CD4-positive, alpha-beta T cell treated with Interleukin-6 for 4 hours (primary cell): ENCODE results near the gene RAB4A.
"Not testable (repeated sequence)": the region's sequence is repeated elsewhere in the genome, so short reads cannot be mapped to it uniquely, and the experiment has no call there.

ENCODE experiments used
- DNase-seq: peaks from one replicate; pipeline ENCODE4 v3.0.0-alpha.2; 2020; ENCODE audit warnings: mixed read lengths

Gene RAB4A

GRCh38 chr1:229273507-229274232 is 2.8 kb downstream of the RAB4A start:
- DNase-seq = no peak

DNA sequence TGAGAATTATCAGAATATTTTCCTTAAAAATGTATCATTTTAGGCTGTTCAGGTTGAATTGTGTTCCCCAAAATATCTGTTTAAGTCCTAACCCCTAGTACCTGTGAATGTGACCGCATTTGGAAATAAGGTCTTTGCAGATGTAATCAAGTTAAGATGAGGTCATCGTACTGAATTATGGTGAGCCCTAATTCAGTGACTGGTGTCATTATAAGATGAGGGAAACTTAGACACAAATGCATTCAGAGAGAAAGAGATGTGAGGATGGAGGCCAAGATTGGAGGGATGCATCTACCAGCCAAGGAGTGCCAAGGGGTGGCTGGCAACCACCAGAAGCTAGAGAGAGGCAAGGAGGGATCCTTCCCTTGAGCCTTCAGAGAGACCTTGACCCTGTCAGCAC is 4.1 kb downstream of the RAB4A start:
- DNase-seq = no peak

DNA sequence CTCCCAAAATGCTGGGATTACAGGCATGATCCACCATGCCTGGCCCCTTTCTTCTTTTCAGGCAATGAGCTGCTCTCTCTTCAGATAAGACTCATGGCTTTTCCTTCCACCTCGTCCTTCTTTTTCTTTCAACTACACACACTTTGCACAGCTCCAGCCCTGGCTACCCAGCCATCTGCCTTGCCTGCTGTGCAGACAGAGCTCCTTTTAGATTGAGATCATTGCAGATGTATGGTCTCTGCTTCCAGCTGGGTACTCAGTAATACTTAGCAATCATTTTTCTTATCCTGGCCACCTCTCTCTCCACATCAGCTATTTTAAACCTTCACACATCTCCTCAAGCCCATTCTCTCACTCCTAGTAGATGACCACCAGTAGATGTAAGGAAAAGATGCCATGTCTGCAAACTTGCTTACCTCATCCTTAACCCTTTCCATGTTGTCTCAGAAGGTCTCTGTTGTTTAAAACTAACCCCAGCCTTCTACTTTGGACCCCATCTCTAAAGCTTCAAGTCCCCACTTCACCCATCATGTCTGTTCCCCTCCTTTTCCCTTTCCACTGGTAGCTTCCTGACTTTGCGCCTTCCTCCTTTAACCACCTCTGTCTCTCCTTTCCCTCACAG is 7.3 kb downstream of the RAB4A start:
- DNase-seq = no peak

DNA sequence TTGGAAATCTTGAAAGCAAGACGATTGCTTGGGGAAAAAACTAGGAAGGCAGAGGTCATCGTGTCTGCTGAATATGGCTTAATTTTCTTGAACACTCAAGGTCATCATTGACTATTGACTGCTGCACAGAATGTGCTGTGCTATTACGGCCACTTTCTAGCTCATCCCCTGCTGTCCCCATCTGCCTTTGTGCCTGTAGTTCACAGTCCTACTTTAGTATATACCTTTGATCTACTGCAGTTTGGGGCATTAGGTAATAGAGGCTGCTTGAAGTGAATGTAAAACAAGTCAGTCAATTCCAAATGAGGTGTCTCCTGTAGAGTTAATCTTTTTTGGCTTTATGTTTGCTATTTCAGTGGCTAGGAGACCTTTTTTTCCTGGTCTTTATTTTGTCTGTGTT is 8.3 kb downstream of the RAB4A start:
- no peak for DNase-seq

DNA sequence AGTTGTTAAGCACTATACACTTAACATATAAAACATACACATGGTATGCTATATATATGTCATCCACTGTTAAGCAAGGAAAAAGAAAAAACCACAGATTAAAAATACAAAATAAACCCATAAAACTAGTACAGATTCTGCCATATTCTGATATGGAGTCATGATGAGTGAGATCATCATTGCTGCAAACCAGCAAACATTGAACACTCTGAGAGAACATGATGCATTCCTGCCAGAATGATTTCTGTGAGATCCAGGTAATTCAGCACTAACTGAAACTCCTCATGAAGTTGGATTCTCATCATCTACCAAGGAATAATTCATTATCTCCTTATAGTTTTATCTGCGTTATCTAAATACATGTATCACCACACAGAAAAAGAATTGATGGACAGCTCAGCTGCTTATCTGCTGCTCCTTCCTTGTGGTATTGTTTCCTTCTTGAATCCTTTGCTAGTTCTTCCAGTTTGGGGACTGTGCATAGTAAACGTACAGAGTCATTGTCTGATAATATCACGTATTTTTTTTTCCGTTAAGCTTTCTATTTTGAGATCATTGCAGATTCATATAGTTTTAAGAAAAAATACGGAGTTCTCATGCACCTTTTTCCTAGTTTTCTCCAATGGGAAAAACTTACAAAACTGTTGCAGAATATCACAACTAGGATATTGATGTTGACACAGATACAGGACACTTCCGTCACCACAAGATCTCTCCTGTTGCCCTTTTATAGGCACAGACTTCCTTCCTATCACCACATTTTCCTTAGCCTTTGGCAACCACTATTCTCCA is 9.3 kb downstream of the RAB4A start:
- DNase-seq = no peak

- no peak for DNase-seq
Measured at GRCh38 chr1:229280921-229281320, 10.0 kb downstream of the RAB4A start.

- no peak for DNase-seq
Measured at GRCh38 chr1:229281339-229281926, 10.5 kb downstream of the RAB4A start.

DNA sequence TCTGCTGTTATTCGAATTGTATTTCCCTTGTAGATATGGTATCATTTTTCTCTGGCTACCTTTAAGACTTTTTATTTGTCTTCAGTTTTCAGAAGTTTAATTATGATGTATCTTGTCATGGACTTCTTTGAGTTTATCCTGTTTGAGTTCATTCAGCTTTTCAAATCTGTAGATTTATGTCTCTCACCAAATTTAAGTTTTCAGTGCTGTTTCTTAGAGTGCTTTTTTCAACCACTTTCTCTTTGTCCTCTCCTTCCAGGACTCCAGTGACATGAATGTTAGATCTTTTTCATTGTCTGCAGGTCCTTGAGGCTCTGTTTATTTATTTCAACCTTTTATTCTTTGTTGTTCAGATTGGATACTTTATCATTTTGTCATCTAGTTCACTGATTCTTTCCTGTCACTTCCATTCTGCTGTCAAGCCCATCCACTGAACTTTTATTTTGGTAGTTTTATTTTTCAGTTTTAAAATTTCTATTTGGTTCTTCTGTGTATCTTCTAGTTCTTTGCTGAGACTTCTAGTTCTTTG is 11.4 kb downstream of the RAB4A start:
- no peak for DNase-seq

GRCh38 chr1:229283183-229283611 is 12.3 kb downstream of the RAB4A start:
- no peak for DNase-seq

GRCh38 chr1:229284887-229285286 is 14.0 kb downstream of the RAB4A start:
- DNase-seq = no peak

GRCh38 chr1:229285440-229285839 is 14.5 kb downstream of the RAB4A start:
- no peak for DNase-seq

DNA sequence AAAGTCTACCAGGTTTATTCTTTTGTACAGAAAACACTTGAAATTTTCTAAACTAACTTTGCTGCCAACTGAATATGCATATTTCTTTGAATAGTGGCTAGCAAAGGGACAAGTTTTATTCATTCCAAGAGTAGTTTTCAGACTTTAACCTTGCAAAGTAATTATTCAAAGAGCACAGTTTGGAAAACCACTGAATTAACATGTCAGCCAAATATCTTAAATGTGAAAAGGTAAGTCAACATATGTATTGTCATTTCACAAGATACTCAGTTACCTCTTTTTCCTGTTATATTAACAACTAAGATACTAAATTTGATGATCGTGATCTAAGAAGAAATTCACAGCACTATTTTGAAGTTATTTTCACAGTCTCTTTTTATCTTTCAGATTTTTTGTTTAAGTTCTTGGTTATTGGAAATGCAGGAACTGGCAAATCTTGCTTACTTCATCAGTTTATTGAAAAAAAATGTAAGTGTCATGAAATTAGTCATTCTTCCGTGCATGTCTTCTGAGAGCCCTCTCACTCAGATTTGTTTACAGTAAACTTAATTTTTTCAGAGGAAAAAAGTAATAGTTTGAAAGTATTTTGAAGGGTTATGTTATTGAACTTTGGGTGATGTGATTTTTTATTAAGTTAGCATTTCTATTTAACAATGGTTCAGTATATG is 15.3 kb downstream of the RAB4A start:
- DNase-seq = no peak

GRCh38 chr1:229287267-229287666 is 16.4 kb downstream of the RAB4A start:
- no peak for DNase-seq

DNA sequence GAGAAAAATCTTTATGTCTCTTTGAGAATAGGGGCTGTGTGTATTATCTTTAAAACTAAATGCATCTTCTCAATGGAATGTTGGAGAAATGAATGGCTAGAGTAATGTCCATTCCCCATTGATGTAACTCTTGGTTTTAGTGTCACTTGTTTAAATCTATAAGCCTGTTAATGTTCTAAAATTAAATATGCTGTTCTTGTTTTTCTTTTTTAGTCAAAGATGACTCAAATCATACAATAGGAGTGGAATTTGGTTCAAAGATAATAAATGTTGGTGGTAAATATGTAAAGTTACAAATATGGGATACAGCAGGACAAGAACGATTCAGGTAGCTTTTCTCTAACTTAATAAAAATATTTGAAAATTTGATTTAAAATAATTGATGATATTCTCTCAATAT is 17.6 kb downstream of the RAB4A start:
- DNase-seq = no peak

- not testable (repeated sequence) for DNase-seq
Measured at GRCh38 chr1:229291686-229292085, 20.8 kb downstream of the RAB4A start.

DNA sequence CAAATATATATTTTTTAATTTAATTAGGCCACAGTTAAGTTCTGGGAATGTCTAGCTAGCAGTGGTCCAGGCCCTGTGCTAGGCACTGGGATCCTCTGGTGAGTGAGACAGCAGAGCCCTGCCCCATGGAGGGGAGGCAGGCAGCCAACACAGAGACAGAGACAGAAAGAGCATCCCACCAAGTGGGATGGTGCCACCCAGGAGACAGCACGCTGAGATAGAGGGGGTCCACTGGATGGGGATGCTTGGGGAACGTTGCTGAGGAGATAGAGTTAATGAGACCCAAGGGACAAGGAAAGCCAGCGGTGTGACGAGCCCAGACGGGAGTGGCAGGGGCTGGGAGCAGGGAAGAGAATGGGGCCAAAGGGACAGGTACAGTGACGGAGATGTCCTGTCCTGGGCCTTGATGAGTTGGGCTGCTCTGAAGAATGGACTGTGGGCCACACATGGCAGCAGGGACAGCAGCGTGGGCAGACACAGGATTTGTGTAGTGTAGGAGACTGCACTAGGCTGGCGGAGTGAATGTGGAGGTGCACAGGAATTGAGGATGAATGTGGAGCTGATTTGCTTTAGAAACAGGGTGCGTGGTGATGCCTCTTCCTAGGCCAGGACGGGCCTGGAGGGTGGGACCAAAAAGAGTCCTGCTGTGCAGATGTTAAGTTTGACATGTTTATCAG is 22.8 kb downstream of the RAB4A start:
- DNase-seq = no peak

- DNase-seq = no peak
Measured at GRCh38 chr1:229295745-229296144, 24.8 kb downstream of the RAB4A start.

DNA sequence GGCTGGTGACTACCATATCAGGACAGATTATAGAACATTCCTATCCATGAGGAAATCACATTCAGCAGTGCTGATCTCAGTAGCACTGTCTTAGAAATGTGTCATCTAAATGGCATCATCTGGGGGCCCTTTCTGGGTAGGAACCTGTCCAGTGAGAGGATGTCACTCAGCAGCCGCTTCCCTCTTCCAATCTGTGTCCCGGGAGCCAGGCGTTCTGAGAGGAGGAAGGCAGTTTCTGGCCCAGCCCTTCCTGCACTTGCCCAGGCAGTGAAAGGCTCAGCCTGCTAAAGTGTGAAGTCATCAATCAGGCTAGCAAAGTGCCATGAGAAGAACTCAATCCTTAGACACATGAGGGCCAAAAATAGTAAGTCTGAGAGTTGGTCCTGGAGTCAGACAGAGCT is 25.6 kb downstream of the RAB4A start:
- no peak for DNase-seq

DNA sequence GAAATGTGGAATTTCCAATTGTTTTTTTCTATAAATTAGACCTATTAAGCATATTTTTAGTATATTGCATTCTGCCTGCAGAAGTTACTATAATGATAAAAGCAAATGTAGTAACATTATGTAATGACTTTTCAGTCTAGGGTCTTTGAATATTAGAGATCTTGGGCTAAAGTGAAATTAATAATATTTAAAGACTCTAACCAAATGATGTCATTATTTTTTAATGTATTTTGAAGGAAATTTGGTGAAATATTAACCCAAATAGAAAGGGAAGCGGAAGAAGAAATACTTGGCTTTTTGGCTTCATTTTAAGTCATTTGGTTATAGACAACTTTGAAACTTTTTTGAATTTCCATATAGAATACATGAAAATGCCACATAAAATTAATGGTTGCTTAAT is 26.8 kb downstream of the RAB4A start:
- DNase-seq = no peak

DNA sequence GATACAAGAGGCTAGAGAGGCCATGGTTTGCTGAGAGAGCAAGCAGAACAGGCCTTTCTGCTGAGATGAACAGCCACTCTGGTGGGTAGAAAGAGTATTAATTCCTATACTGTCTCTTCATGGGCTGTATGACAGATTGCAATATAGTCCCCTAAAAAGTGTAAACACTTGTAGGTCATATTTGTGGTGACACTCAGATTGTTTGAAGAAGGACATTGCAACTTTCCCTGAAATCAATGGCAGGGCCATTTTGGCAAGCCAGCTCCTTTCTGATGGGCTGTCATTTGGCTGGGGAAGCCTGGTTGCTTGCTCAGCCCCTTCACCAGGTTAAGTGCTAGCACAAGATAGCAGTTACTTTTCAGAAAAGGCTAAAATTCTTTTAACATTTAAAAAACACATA is 27.5 kb downstream of the RAB4A start:
- no peak for DNase-seq

DNA sequence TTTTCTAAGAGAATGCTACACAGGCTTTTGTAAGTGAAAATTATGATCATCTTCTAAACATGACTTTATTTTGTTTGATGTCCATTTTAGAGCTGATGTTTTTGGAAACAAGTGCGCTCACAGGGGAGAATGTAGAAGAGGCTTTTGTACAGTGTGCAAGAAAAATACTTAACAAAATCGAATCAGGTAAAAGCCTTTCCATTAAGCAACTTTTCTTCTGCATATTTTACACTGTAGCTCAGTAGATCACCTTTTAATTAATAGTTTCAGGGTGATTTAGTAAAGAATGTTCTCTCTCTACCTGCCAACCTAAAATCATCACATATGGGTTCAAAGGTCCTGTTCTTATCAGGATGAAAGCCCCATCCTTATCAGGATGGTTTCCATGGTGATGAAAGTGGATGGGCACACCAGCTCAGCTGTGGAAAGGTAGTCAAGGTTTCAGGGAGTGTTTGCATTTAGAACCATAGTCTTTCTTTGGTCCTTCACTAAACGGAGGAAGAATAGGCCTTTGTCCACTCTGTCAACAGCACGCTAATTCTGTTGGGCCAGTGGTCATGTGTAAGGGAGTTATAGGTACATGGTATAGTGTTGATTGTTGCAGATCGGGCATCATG is 28.1 kb downstream of the RAB4A start:
- no peak for DNase-seq
